ENCODE results near the gene MGAT5B. TPM values are rescaled to one million over a fixed set of nuclear protein-coding genes. Genes with fewer than 3 reads are reported as not detected.

The MGAT5B gene
- total RNA-seq, 1 experiment from 2014 or later, result 4.4 TPM

DNA sequence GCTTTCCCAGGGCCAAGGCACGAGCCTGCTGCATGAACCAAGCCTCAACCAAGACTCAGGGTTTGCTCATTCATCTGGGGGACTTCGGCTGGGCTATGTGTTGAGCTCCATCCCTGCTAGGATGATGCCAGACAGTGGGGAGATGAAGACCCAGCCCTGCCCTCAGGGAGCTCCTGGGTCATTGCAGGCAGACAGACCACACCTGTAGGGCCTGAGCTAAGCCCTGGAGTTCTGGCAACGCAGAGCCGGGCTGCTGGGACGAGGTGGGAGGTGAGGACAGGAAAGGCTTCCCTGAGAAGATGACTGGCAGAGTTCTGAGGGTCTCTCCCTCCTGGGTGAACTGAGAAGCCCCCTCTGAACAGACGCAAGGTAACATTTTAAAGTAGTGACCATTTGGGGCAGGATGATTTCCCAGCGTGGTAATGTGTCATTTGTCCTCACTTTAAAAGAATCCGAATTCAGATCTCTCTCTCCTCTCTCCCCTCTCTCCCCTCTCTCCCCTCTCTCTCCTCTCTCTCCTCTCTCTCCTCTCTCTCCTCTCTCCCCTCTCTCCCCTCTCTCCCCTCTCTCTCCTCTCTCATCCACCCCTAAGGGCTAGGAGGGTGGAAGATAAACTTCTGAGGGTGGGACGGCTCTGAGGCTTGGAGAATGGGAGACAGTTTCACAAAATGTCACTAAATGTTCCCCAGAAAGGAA is 98.4 kb downstream of the MGAT5B start:
- RAD21 ChIA-PET (ENCODE audit: low non-redundant PET in 1 of 2, low total read pairs in 2 of 2, uncharacterized antibody in 2 of 2, unreplicated experiment in 2 of 2), result no interaction called here
- Histone ChIP-seq H2AFZ (ENCODE audit: low read depth, low read length, poor library complexity, severe bottlenecking) (no peak overlapping the region), H4K20me1 (ENCODE audit: insufficient read depth) (no peaks in the 10 kb centered on the region), H3K9me3 (ENCODE audit: control insufficient read depth in 1 of 2, insufficient read depth in 1 of 2, low read depth in 1 of 2, low read length in 2 of 2) (no peaks in the 10 kb centered on the region), H3K27me3 (ENCODE audit: insufficient read depth, low read length) (peaks cover 7% of the 10 kb centered on the region; the same call in 1 of the 2 replicates), H3K79me2 (ENCODE audit: insufficient read depth, low read length) (no peaks in the 10 kb centered on the region), H3K4me2 (ENCODE audit: low read length) (no peak overlapping the region), H3K4me1 (ENCODE audit: control insufficient read depth in 1 of 2, insufficient read depth in 2 of 2, low read length in 2 of 2) (peaks cover 0 to 26% of the 10 kb centered on the region in 2 experiments; a peak in 3 of 4 replicates), H3K9me2 (ENCODE audit: insufficient read depth) (no peaks in the 10 kb centered on the region), H3K36me3 (ENCODE audit: control insufficient read depth in 1 of 2, insufficient read depth in 2 of 2, low read length in 2 of 2) (no peaks in the 10 kb centered on the region), H3K27ac (ENCODE audit: low read depth, low read length) (no peak overlapping the region), H3K9ac (ENCODE audit: low read length) (no peak overlapping the region), H3K4me3 (replicated peaks in 1 of 2; ENCODE audit: low read depth in 1 of 2, low read length in 2 of 2) (no peak overlapping the region)
- DNase-seq (ENCODE audit: low read depth, low spot score) (no peak), ATAC-seq (no peak)
- POLR2A ChIA-PET, result no interaction called here
- intact Hi-C loops (cut with micrococcal nuclease), result no loop called here
- CTCF ChIA-PET, result no interaction called here
- TF ChIP-seq ZFX (IDR thresholded peaks at IDR 0.05) (no peak), EGR1 (IDR thresholded peaks at IDR 0.05; ENCODE audit: low read depth) (no peak), FOSL1 (IDR thresholded peaks at IDR 0.05; ENCODE audit: low read depth) (no peak), YY1 (IDR thresholded peaks at IDR 0.05; ENCODE audit: extremely low read depth, insufficient replicate concordance, low read depth, low read length) (no peak), SIN3A (IDR thresholded peaks at IDR 0.05; ENCODE audit: low read depth) (no peak), ZNF274 (IDR thresholded peaks at IDR 0.05; ENCODE audit: low read depth, low read length) (no peak), CBX3 (IDR thresholded peaks at IDR 0.05; ENCODE audit: low read depth) (no peak), RAD21 (IDR thresholded peaks at IDR 0.05; ENCODE audit: low read depth) (no peak), TCF7L2 (IDR thresholded peaks at IDR 0.05; ENCODE audit: borderline replicate concordance, extremely low read depth, insufficient read depth, insufficient read length) (no peak), POLR2AphosphoS5 (IDR thresholded peaks at IDR 0.05; ENCODE audit: low read depth, low read length) (no peak), EZH2 (IDR thresholded peaks at IDR 0.05) (no peak)
- TF ChIP-seq, protein P1, sequence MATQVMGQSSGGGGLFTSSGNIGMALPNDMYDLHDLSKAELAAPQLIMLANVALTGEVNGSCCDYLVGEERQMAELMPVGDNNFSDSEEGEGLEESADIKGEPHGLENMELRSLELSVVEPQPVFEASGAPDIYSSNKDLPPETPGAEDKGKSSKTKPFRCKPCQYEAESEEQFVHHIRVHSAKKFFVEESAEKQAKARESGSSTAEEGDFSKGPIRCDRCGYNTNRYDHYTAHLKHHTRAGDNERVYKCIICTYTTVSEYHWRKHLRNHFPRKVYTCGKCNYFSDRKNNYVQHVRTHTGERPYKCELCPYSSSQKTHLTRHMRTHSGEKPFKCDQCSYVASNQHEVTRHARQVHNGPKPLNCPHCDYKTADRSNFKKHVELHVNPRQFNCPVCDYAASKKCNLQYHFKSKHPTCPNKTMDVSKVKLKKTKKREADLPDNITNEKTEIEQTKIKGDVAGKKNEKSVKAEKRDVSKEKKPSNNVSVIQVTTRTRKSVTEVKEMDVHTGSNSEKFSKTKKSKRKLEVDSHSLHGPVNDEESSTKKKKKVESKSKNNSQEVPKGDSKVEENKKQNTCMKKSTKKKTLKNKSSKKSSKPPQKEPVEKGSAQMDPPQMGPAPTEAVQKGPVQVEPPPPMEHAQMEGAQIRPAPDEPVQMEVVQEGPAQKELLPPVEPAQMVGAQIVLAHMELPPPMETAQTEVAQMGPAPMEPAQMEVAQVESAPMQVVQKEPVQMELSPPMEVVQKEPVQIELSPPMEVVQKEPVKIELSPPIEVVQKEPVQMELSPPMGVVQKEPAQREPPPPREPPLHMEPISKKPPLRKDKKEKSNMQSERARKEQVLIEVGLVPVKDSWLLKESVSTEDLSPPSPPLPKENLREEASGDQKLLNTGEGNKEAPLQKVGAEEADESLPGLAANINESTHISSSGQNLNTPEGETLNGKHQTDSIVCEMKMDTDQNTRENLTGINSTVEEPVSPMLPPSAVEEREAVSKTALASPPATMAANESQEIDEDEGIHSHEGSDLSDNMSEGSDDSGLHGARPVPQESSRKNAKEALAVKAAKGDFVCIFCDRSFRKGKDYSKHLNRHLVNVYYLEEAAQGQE (IDR thresholded peaks at IDR 0.05; ENCODE audit: low read depth), result no peak
- no TSS peak for BruUV-seq (replicated peaks)
